Prostate gland (tissue), 2 donors: ENCODE results near the gene LRRC63. TPM values are rescaled to one million over a fixed set of nuclear protein-coding genes. Genes with fewer than 3 reads are reported as not detected.
"Not testable (repeated sequence)": the region's sequence is repeated elsewhere in the genome, so short reads cannot be mapped to it uniquely, and the experiment has no call there.

Source experiments
- DNase-seq: peaks from one replicate; pipeline ENCODE4 v3.0.0-alpha.2; 2019; ENCODE audit warnings: low spot score
- H3K27ac ChIP-seq, 2 donors: fragments of 200-600 bp; sonication (generic); 2 replicates each; pipeline ENCODE4 v1.5.1; 2017 to 2019
- H3K27me3 ChIP-seq: fragments of 200-600 bp; sonication (generic); replicated peaks from 2 replicates; pipeline ENCODE4 v1.5.1; 2019; ENCODE audit not compliant: insufficient read depth
- H3K36me3 ChIP-seq, 2 donors: fragments of 200-600 bp; sonication (generic); 1 replicate in 1 of 2; 2 replicates in 1 of 2; pipeline versions ENCODE4 v1.5.1 to v1.8.1; 2017 to 2019
- H3K4me1 ChIP-seq: fragments of 200-600 bp; sonication (generic); replicated peaks from 2 replicates; pipeline ENCODE4 v1.5.1; 2019
- H3K4me3 ChIP-seq, 2 donors: fragments of 200-600 bp; sonication (generic); 2 replicates each; pipeline ENCODE4 v1.5.1; 2017 to 2019
- H3K9me3 ChIP-seq: fragments of 200-600 bp; sonication (generic); 2 replicates; pipeline ENCODE4 v1.5.1; 2017
- POLR2A ChIP-seq: fragments of 450-650 bp; IDR thresholded peaks from one replicate; pipeline ENCODE4 v1.6.1; 2016; ENCODE audit warnings: antibody characterized with exemption, mild to moderate bottlenecking
- POLR2AphosphoS5 ChIP-seq: sonication (generic); formaldehyde crosslinking; IDR thresholded peaks from one replicate; pipeline ENCODE4 v1.6.1; 2017; ENCODE audit warnings: antibody characterized with exemption
- WGBS: methylation state at CpG from one replicate; pipeline ENCODE4 v1.1.5; 2018; 5-methylcytosine and 5-hydroxymethylcytosine counted together
- intact Hi-C: fragments of 100-400 bp; cut with DNase I; formaldehyde crosslinking; loops from one replicate; pipeline ENCODE4 v1.14.2; 2022
- total RNA-seq, 2 donors: library from RNA; depleted of rRNA; stranded (reverse); fragments of >200 nt; gene quantifications; one replicate each; pipeline ENCODE4 v1.1.0, GENCODE V29; 2016
- TF ChIP-seq, protein P1 (sequence below), 4 experiments: fragments of 200-600 bp in 2 of 4; fragments of 450-650 bp in 2 of 4; sonication (generic) in 2 of 4; IDR thresholded peaks; 1 replicate in 3 of 4; 2 replicates in 1 of 4; pipeline ENCODE4 v1.5.1; 2016 to 2019; ENCODE audit warnings: antibody characterized with exemption in 4 of 4, mild to moderate bottlenecking in 2 of 4, moderate library complexity in 2 of 4

LRRC63 gene, protein sequence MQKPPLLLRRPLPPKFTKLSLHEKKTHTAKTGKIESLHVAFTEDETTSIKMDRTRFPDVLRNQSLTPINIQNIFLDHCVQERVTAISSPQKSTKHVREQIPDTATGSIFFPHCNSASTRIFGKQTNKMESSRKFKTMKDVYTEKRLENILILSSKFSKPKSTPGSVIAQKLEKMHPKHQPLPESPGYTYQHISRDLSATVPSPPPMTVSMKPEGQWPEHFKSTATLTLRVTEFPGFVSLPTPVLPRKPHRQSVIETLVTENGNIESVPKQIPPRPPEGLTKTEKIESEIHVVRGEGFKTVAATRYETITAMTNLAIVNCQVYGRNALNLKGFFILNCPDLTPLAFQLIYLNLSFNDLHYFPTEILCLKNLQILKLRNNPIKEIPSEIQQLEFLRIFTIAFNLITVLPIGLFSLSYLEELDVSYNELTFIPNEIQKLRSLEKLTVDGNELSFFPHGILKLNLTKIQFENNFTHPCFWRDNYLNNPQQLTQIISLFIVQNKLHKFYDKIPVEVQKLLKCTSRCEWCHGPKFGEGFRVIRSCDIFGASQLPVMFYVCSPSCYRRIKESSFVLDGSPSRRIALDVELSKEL
- total RNA-seq: 1 to 10 TPM; 1.0 to 1.7 TPM

DNA sequence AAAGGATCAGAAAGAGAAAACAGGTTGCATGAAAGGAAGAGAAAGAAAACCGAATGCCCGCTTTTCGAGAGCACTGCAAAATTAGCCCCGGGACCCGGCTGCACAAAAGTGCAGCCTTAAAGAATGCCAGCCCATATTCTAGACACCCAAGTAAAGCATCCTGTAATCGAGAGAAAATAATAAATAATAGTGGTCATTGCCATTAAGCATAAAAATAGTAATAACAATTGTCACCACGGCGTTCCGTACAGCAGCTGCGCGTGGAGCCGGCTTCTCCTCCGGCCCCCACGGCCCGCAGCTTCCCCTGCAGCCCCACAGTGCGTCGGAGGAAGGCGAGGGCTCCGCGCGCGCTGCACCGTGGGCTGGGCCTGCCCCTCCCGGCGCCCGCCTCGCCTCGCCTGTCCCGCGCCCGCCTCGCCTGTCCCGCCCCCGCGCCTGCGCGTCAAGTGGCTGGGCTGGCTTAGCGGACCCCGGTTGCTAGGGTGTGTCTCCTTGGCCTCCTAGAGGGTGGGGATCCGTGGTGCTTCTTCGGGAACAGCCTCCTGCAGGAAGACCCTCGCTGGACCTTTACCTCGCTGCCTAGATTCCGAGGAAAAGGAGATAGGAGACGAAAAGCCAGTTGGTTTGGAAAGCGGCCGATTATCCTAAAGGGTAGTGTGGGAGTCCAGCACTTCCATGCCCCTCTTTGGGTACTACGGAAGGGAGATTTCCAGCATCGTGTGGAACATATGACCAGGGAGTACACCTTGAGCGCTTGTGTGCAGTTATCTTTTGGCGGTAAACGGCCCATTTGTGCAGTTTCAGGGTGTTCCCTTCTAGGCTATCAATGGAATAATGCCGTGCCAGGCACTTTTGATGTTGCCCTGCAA is at the start of gene LRRC63:
LRRC63 (plus strand) TSS at position 446 of the 869 bp plus-strand sequence. CDS start 1,107 bp downstream, outside the sequence.
- peak; percentile 73 for DNase-seq
- Histone ChIP-seq H3K27ac (peak within 1 kb of the TSS; percentile 64 to 72), H3K36me3 (no peaks in the 10 kb centered on the region), H3K4me3 (peak within 1 kb of the TSS; percentile 29 to 44), H3K27me3 (no peaks in the 10 kb centered on the region), H3K9me3 (no peaks in the 10 kb centered on the region), H3K4me1 (no peaks in the 10 kb centered on the region)
- WGBS: 2% methylated on average over 53 of the region's 53 CpGs
- intact Hi-C loops: no loop called here
- TF ChIP-seq, protein P1, sequence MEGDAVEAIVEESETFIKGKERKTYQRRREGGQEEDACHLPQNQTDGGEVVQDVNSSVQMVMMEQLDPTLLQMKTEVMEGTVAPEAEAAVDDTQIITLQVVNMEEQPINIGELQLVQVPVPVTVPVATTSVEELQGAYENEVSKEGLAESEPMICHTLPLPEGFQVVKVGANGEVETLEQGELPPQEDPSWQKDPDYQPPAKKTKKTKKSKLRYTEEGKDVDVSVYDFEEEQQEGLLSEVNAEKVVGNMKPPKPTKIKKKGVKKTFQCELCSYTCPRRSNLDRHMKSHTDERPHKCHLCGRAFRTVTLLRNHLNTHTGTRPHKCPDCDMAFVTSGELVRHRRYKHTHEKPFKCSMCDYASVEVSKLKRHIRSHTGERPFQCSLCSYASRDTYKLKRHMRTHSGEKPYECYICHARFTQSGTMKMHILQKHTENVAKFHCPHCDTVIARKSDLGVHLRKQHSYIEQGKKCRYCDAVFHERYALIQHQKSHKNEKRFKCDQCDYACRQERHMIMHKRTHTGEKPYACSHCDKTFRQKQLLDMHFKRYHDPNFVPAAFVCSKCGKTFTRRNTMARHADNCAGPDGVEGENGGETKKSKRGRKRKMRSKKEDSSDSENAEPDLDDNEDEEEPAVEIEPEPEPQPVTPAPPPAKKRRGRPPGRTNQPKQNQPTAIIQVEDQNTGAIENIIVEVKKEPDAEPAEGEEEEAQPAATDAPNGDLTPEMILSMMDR (IDR thresholded peaks at IDR 0.05): peak in 1 of 4 experiments; percentile 3
- TF ChIP-seq POLR2AphosphoS5 (no peak), POLR2A (peak; percentile 6)

DNA sequence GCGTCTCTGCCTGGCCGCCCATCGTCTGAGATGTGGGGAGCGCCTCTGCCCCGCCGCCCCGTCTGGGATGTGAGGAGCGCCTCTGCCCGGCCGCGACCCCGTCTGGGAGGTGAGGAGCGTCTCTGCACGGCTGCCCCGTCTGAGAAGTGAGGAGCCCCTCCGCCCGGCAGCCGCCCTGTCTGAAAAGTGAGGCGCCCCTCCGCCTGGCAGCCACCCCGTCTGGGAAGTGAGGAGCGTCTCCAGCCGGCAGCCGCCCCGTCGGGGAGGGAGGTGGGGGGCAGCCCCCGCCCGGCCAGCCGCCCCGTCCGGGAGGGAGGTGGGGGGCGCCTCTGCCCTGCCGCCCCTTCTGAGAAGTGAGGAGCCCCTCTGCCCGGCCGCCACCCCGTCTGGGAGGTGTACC is 49.0 kb upstream of the LRRC63 start:
- H3K9me3 ChIP-seq, intact Hi-C loops, H3K4me3 ChIP-seq, H3K4me1 ChIP-seq, DNase-seq, H3K36me3 ChIP-seq, H3K27me3 ChIP-seq: not testable (repeated sequence)
- H3K27ac ChIP-seq: peak overlapping the region in 1 of 2 donors; percentile 63
- WGBS: 95% methylated on average over 25 of the region's 36 CpGs

DNA sequence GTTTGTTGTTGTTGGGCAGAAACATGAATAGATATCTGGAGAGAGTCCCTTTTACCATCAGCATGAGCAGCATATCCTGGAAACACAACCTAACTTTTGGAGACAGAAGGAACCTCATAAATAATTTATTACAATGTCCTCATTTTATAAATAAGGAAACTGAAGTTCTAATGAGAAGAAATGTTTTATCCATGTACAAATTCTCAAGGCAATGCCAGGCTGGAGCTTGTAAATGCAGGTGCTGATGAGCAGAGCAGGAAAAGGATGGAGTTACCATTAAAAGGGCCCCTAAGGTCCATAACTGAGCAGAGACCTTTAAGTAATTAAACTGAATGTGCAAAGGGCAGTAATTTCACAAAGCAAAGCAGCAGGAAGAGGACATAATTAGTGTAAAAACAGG is 47.1 kb upstream of the LRRC63 start:
- H3K27me3 ChIP-seq: no peaks in the 10 kb centered on the region

DNA sequence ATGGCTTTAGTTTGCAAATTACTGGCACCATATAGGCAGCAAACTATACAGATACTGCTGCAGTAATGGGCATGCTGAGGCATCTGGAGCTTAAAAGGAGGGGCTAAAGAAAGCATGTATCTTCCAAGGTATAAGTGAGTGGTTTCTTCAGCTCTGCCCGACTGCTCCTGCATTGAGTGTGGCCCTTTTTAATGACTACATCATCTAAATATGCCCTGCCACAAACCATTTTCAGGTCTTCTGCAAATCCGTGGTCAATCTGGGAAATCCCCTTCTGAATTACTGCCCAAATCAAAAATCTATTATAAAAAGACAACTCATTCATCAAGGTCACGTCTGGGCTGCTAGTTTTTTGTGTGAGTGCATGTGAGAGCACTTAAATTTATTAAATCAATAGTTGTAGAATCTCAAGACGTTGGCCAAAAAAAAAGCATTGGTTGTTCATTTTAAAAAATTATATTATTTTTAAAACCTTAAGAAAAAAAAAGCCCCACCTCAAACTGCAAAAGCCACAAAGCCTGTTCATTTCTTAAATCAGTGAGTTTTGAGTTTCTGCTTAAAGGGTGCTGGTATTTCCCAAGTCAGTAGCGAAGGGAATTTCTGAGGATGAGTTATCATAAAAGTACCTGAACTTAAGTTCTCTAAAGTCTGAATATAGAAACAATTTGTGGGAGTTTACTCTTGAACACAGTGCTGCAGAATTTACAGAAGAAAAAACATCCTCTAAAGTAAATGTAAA is 46.1 kb upstream of the LRRC63 start:
- Histone ChIP-seq H3K4me1 (peaks cover 4% of the 10 kb centered on the region), H3K36me3 (no peaks in the 10 kb centered on the region), H3K9me3 (no peaks in the 10 kb centered on the region), H3K4me3 (peak overlapping the region in 1 of 2 donors; percentile 1), H3K27ac (peak overlapping the region; percentile 18 to 78), H3K27me3 (no peaks in the 10 kb centered on the region)
- TF ChIP-seq POLR2AphosphoS5: no peak
- TF ChIP-seq, protein P1 (IDR thresholded peaks at IDR 0.05): no peak
- no peak for TF ChIP-seq POLR2A
- 38% methylated on average over 5 of the region's 5 CpGs for WGBS
- intact Hi-C loops: no loop called here
- no peak for DNase-seq

More for the DNA sequence above, 47.1 kb upstream of the LRRC63 start:
- H3K36me3 ChIP-seq: no peaks in the 10 kb centered on the region
- H3K27ac ChIP-seq: peak overlapping the region; percentile 15 to 78
- peak; percentile 82 for TF ChIP-seq POLR2AphosphoS5
- TF ChIP-seq, protein P1 (IDR thresholded peaks at IDR 0.05): no peak
- H3K4me1 ChIP-seq: peaks cover 4% of the 10 kb centered on the region
- no peak overlapping the region for H3K4me3 ChIP-seq
- DNase-seq: peak; percentile 49
- intact Hi-C loops: no loop called here
- no peaks in the 10 kb centered on the region for H3K9me3 ChIP-seq

DNA sequence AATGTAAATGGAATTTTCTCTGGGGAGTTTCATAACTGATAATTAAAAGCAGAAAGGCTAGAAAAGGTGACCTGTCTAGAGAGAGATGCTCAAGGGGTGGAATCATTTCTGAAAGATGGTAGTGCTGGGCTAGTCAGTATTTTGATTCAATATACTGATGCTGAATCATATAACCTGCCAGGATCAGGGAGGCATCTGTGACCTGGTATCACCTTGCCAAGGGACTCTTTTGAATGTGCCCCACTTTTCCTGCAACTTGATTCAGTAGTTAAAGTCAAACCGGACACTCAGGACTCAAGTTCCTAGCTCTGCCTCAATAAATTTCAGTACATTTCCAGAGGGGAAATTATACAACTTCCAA is 45.5 kb upstream of the LRRC63 start:
- peak overlapping the region in 1 of 2 donors; percentile 1 for H3K4me3 ChIP-seq
- H3K36me3 ChIP-seq: no peaks in the 10 kb centered on the region
- intact Hi-C loops: no loop called here
- 33% methylated on average over 1 of the region's 1 CpG for WGBS
- H3K9me3 ChIP-seq: no peaks in the 10 kb centered on the region
- H3K27ac ChIP-seq: peak overlapping the region; percentile 18 to 78
- DNase-seq: no peak
- H3K4me1 ChIP-seq: peaks cover 4% of the 10 kb centered on the region
- TF ChIP-seq POLR2AphosphoS5: no peak
- TF ChIP-seq, protein P1 (IDR thresholded peaks at IDR 0.05): no peak
- no peaks in the 10 kb centered on the region for H3K27me3 ChIP-seq
